HG02884 (cell line): ENCODE results near the gene PACRG.
"Not testable (repeated sequence)": the region's sequence is repeated elsewhere in the genome, so short reads cannot be mapped to it uniquely, and the experiment has no call there.

ENCODE experiments used
- ATAC-seq: cut with Tn5 transposase; IDR thresholded peaks from one replicate; pipeline ENCODE4 v1.9.1; 2021; ENCODE audit warnings: mild to moderate bottlenecking, moderate library complexity; ENCODE audit not compliant: unreplicated experiment

PACRG gene

GRCh38 chr6:162922563-162923166, 194.9 kb downstream of the PACRG start:
- no peak for ATAC-seq

DNA sequence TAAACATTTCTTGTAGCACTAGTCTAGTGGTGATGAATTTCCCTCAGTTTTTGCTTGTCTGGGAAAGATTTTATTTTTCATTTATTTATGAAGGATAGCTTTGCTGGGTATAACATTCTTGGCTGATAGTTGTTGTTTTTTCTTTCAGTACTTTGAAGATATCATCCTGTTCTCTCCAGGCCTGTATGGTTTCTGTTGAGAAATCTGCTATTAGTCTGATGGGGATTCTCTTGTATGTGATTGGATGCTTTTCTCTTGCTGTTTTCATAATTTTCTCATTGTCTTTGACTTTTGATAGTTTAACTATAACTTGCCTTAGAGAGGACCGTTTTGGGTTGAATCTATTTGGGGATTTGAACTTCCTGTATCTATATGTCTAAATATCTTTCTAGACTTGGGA, 207.1 kb downstream of the PACRG start:
- no peak for ATAC-seq

- no peak for ATAC-seq
Measured at GRCh38 chr6:162940426-162940825, 212.7 kb downstream of the PACRG start.

DNA sequence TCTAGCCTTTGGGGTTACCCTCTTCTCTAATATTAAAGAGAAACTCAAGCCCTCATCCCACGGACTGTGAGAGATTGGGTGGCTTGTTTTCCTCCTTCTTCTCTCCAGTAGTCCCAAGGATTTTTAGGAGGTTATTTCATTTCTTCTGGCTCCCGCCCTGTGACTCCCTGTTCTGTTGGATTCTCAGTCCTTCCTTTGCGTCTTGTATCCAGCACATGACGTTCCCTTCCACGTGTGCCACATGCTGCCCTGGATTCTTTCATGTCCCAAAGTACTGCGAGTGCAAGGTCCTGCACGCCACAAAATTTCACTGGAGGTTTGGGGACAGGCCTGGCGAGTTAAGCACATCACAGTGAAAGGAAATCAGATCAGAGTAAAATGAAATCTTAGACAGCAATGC, 213.4 kb downstream of the PACRG start:
- ATAC-seq: no peak

- ATAC-seq: no peak
Measured at GRCh38 chr6:162942866-162943265, 215.1 kb downstream of the PACRG start.

GRCh38 chr6:162943369-162943768, 215.6 kb downstream of the PACRG start:
- ATAC-seq: no peak

DNA sequence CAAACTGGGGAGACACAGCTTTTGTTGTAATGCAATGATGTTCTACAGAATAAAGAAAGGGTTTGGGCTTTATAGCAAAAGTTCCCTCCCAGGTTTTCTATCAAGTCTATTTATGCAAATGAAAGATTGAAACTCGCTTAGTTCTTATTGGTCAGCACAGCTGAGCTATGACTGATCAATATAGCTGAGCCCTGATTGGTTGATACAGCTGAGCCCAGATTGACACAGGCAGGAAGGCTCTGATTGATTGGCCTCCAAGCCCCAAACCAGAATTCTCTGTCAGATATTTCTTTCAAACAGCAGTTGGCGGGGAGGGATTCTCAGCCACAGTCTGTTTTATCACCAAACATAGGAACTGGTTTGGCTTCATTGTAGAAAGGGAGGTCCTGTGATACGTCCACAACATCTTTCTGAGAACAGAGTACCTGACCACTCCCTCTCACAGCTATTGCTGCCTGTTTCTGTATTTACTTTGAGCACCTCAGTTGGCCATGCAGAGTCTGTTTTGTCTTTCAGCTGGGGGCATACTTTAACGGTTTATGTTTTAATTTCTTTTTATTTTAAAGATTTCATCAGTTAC, 223.5 kb downstream of the PACRG start:
- no peak for ATAC-seq

DNA sequence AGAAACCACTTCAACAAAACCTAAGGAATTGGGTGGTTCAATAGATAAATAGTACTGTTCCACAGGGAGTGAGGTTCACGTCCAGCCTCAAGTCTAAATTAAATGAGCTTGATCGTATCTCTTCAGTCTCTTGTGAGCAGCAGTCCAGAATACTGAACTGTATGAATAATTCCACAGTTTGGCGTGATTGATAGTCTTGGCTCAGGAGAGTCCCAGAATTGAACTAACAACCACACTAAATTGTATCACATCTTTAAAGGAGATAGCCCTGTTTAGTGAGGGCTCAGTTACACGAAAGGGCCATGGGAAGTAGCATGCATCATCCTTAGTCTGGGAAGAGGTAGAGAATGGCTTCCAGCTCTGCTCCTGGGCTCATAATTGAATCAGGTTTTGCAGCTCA, 224.6 kb downstream of the PACRG start:
- no peak for ATAC-seq

DNA sequence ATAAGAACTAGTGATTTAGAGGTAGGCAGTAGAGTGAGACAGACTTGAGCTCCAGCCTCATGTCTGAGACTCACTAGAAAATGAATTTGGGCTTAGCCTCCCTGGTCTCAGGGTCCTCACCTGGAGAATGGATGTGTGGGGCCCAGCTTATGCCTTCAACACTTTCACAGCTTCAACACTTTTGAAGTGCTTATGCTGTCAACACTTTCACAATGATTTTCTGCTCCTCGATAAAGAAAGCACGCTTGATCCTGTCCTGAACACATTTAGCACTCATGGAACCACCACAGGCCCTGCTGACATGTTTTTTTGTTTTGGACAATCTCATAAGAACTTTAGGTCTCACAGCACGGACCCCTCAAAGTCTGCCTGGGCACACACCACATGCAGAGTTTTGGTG, 229.3 kb downstream of the PACRG start:
- no peak for ATAC-seq

GRCh38 chr6:162960679-162961457, 233.1 kb downstream of the PACRG start:
- ATAC-seq: no peak

GRCh38 chr6:162962093-162962492, 234.3 kb downstream of the PACRG start:
- no peak for ATAC-seq

GRCh38 chr6:162963861-162964260, 236.1 kb downstream of the PACRG start:
- ATAC-seq: no peak

DNA sequence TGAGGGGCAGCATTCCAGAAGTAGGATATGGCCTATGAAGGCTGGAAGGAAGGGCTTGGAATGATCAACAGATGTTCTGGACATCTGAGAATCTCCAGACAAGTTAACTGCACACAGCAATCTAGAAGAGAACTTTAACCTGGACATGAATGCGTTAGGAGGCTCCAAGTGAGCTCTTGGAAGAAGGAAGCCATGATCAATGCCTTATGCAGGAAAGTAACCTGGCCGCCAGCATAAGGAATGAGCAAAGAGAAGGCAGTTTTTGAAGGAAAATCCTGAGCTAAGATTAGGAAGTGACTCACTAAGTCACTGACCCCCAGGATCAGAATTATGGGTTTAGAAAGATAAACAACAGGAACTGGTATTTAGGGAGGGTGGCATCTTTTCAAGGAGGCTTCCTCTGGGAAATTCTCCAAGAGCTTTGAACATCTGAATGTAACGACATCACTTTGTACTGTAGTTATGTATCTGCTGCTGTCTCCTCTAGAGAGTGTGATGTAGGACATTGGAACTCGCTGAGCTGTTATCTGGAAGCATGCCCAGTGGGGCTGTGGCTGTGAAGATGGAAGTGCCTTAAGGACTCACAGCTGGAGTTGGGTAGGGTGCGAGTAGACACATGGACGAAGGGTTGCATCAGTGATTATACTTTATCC, 236.8 kb downstream of the PACRG start:
- no peak for ATAC-seq

DNA sequence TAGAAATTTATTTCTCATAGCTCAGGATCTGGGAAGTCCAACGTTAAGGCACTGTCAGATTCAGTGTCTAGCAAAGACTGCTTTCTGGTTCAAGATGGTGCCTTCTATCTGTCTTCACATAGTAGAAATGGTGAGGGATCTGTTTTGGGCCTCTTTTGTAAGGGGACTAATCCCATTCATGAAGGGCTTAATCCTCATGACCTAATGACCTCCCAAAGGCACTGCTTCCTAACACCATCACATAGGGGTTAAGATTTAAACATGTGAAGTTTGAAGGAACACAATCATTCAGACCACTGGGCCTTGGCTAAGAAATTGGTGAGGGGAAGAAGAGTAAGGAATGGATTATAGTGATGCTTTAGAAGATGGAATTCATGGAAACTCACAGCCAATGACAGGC, 237.6 kb downstream of the PACRG start:
- ATAC-seq: no peak

DNA sequence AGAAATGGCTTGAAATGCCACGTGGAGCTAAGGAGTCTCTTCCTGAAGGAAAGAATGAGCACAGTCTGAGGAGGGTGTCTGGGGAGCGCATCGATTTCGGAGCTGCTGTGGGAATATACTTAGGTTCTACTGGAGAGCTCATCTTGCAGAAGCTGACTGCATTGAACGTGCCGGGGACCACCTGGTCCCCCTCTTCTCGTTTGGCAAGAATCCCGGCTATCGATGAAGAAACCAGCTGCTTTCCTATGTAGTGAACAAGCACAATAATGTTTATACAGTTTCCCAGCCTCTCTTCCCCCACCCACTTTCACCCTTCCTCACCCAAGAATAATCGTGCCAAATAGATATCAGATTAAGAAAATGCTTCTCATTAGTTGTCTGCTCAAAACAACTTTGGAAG, 242.5 kb downstream of the PACRG start:
- no peak for ATAC-seq

- ATAC-seq: no peak
Measured at GRCh38 chr6:162971356-162971755, 243.6 kb downstream of the PACRG start.

GRCh38 chr6:162973151-162973872, 245.5 kb downstream of the PACRG start:
- no peak for ATAC-seq

- no peak for ATAC-seq
Measured at GRCh38 chr6:162973980-162974379, 246.2 kb downstream of the PACRG start.

DNA sequence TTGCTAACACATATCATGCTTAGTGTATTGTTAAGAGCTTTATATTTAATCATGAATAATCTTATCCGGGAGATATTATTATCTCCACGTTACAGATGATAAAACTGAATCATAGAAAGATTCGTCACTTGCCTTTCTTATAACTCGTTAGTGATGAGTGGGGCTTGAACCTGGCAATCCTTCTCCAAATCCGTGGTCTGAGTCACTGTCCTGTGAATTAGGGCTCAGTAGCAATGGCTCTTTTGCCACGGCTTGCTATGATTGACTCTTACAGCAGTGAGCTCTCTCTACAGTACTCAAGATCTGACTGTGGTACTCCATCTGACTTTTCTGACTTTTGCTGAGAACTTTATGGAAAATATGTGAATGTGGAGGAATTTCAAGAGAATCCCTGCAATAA, 246.9 kb downstream of the PACRG start:
- ATAC-seq: no peak

- ATAC-seq: no peak
Measured at GRCh38 chr6:162976141-162976540, 248.4 kb downstream of the PACRG start.

DNA sequence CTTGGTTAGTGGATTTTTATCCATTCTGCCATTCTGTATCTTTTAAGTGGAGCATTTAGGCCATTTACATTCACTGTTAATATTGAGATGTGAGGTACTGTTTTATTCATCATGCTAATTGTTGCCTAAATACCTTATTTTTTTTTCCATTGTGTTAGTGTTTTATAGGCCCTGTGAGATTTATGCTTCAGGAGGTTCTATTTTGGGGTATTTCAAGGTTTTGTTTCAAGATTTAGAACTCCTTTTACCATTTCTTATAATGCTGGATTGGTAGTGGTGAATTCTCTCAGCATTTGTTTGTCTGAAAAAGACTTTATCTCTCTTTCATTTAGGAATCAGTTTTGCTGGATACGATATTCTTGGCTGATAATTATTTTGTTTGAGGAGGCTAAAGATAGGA, 255.5 kb downstream of the PACRG start:
- not testable (repeated sequence) for ATAC-seq
